ENCODE results near the gene RIMBP2. TPM values are rescaled to one million over a fixed set of nuclear protein-coding genes. Genes with fewer than 3 reads are reported as not detected.

The RIMBP2 gene
- total and polyA plus RNA-seq, 9 of the 15 experiments (the other 6 are each of a cell fraction or from before 2014, with no cell fraction given) = not detected

DNA sequence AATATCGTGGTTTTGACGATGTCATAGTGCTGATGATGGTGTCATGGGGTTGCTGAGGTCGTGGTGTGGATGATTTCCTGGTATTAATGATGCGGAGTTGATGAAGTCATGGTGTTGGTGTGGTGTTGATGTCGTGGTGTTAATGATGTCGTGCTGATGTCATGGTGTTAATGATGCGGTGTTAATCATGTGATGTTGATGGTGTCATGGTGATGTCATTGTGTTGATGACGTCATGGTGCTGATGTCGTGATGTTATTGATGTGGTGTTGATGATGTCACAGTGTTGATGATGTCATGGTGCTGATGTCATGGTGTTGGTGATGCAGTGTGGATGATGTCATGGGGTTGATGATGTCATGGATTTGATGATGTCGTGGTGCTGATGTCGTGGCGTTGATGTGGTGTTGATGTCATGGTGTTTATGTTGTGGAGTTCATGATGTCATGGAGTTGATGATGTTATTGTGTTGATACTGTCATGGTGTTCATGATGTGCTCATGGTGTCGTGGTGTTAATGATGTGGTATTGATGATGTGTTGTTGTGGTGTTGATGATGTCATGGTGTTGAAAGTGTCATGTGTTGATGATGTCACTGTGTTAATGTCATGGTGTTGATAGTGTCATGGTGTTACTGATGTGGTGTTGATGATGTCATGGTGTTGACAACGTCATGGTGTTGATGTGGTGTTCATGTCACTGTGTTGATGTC lies 48.5 kb upstream of the RIMBP2 start (continued):
- TF ChIP-seq, protein P1, sequence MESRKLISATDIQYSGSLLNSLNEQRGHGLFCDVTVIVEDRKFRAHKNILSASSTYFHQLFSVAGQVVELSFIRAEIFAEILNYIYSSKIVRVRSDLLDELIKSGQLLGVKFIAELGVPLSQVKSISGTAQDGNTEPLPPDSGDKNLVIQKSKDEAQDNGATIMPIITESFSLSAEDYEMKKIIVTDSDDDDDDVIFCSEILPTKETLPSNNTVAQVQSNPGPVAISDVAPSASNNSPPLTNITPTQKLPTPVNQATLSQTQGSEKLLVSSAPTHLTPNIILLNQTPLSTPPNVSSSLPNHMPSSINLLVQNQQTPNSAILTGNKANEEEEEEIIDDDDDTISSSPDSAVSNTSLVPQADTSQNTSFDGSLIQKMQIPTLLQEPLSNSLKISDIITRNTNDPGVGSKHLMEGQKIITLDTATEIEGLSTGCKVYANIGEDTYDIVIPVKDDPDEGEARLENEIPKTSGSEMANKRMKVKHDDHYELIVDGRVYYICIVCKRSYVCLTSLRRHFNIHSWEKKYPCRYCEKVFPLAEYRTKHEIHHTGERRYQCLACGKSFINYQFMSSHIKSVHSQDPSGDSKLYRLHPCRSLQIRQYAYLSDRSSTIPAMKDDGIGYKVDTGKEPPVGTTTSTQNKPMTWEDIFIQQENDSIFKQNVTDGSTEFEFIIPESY (CRISPR knock-in tag; IDR thresholded peaks at IDR 0.05) = no peak
- TF ChIP-seq SP1 (CRISPR knock-in tag; IDR thresholded peaks at IDR 0.05) (peak; percentile 70), GABPA (tag; conservative IDR thresholded peaks at IDR 0.05; ENCODE audit: low read depth) (0 out of 2 replicates have a peak, but pooled peaks have one; percentile 27), CSDE1 (IDR thresholded peaks at IDR 0.05) (peak in 1 of 2 experiments; percentile 90; a peak in 2 of 4 replicates), HMG20A (CRISPR knock-in tag; conservative IDR thresholded peaks at IDR 0.05) (no peak), RBM34 (IDR thresholded peaks at IDR 0.05; ENCODE audit: borderline replicate concordance, insufficient read depth, low read length) (no peak), GATAD2B (IDR thresholded peaks at IDR 0.05; ENCODE audit: borderline replicate concordance) (no peak), ETV5 (CRISPR knock-in tag; IDR thresholded peaks at IDR 0.05; ENCODE audit: low read depth) (no peak), IRF2 (CRISPR knock-in tag; IDR thresholded peaks at IDR 0.05) (no peak), HOXB6 (CRISPR knock-in tag; IDR thresholded peaks at IDR 0.05; ENCODE audit: borderline replicate concordance) (no peak), ZNF79 (CRISPR knock-in tag; IDR thresholded peaks at IDR 0.05; ENCODE audit: low read depth) (no peak), GTF2A2 (tag; IDR thresholded peaks at IDR 0.05) (no peak), TAF1 (IDR thresholded peaks at IDR 0.05; ENCODE audit: control insufficient read depth, extremely low read depth, insufficient read depth, low read length, severe bottlenecking) (no peak)
- TF ChIP-seq, protein P2, sequence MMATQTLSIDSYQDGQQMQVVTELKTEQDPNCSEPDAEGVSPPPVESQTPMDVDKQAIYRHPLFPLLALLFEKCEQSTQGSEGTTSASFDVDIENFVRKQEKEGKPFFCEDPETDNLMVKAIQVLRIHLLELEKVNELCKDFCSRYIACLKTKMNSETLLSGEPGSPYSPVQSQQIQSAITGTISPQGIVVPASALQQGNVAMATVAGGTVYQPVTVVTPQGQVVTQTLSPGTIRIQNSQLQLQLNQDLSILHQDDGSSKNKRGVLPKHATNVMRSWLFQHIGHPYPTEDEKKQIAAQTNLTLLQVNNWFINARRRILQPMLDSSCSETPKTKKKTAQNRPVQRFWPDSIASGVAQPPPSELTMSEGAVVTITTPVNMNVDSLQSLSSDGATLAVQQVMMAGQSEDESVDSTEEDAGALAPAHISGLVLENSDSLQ (IDR thresholded peaks at IDR 0.05) = no peak; the same call in 1 of the 2 replicates
- TF ChIP-seq, protein P3, sequence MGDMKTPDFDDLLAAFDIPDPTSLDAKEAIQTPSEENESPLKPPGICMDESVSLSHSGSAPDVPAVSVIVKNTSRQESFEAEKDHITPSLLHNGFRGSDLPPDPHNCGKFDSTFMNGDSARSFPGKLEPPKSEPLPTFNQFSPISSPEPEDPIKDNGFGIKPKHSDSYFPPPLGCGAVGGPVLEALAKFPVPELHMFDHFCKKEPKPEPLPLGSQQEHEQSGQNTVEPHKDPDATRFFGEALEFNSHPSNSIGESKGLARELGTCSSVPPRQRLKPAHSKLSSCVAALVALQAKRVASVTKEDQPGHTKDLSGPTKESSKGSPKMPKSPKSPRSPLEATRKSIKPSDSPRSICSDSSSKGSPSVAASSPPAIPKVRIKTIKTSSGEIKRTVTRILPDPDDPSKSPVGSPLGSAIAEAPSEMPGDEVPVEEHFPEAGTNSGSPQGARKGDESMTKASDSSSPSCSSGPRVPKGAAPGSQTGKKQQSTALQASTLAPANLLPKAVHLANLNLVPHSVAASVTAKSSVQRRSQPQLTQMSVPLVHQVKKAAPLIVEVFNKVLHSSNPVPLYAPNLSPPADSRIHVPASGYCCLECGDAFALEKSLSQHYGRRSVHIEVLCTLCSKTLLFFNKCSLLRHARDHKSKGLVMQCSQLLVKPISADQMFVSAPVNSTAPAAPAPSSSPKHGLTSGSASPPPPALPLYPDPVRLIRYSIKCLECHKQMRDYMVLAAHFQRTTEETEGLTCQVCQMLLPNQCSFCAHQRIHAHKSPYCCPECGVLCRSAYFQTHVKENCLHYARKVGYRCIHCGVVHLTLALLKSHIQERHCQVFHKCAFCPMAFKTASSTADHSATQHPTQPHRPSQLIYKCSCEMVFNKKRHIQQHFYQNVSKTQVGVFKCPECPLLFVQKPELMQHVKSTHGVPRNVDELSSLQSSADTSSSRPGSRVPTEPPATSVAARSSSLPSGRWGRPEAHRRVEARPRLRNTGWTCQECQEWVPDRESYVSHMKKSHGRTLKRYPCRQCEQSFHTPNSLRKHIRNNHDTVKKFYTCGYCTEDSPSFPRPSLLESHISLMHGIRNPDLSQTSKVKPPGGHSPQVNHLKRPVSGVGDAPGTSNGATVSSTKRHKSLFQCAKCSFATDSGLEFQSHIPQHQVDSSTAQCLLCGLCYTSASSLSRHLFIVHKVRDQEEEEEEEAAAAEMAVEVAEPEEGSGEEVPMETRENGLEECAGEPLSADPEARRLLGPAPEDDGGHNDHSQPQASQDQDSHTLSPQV (IDR thresholded peaks at IDR 0.05) = no peak
- TF ChIP-seq, protein P4, sequence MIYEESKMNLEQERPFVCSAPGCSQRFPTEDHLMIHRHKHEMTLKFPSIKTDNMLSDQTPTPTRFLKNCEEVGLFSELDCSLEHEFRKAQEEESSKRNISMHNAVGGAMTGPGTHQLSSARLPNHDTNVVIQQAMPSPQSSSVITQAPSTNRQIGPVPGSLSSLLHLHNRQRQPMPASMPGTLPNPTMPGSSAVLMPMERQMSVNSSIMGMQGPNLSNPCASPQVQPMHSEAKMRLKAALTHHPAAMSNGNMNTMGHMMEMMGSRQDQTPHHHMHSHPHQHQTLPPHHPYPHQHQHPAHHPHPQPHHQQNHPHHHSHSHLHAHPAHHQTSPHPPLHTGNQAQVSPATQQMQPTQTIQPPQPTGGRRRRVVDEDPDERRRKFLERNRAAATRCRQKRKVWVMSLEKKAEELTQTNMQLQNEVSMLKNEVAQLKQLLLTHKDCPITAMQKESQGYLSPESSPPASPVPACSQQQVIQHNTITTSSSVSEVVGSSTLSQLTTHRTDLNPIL (CRISPR knock-in tag; IDR thresholded peaks at IDR 0.05) = no peak
- TF ChIP-seq, protein P5, sequence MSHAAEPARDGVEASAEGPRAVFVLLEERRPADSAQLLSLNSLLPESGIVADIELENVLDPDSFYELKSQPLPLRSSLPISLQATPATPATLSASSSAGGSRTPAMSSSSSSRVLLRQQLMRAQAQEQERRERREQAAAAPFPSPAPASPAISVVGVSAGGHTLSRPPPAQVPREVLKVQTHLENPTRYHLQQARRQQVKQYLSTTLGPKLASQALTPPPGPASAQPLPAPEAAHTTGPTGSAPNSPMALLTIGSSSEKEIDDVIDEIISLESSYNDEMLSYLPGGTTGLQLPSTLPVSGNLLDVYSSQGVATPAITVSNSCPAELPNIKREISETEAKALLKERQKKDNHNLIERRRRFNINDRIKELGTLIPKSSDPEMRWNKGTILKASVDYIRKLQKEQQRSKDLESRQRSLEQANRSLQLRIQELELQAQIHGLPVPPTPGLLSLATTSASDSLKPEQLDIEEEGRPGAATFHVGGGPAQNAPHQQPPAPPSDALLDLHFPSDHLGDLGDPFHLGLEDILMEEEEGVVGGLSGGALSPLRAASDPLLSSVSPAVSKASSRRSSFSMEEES (CRISPR knock-in tag; IDR thresholded peaks at IDR 0.05) = no peak

Measured in K562 (cell line).